Measurements from ENCODE around the gene CFAP221. TPM values are rescaled to one million over a fixed set of nuclear protein-coding genes. Genes with fewer than 3 reads are reported as not detected.
"Not testable (repeated sequence)": the region's sequence is repeated elsewhere in the genome, so short reads cannot be mapped to it uniquely, and the experiment has no call there.

Gene CFAP221
- total RNA-seq, 2 experiments from 2014 or later, result not detected

DNA sequence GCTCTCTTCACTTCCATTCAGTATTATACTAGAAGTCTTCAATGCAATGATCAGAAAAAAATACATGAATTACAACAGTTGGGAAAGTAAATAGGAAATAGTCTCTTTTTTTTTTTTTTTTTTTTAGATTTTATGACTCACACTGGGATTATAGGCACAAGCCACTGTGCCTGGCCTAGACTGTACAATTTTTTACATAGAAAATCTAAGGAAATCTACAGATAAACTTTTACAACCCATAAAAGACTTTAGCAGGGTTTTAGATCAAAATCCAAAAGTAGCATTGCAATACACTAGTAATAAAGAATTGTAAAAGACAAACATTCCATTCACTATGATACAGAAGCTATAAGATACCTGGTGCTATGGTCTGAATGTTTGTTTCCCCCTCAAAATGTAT, 39.0 kb downstream of the CFAP221 start:
- Mint-ChIP-seq H3K4me1 (no peaks in the 10 kb centered on the region), H3K27ac (no peak overlapping the region), H3K4me3 (no peak overlapping the region), H3K9me3 (no peaks in the 10 kb centered on the region), H3K36me3 (no peaks in the 10 kb centered on the region), H3K27me3 (peaks cover 6% of the 10 kb centered on the region)
- DNase-seq, result no peak
- no peak for ATAC-seq (ENCODE audit: low read depth)
- POLR2A ChIA-PET, result no interaction called here

DNA sequence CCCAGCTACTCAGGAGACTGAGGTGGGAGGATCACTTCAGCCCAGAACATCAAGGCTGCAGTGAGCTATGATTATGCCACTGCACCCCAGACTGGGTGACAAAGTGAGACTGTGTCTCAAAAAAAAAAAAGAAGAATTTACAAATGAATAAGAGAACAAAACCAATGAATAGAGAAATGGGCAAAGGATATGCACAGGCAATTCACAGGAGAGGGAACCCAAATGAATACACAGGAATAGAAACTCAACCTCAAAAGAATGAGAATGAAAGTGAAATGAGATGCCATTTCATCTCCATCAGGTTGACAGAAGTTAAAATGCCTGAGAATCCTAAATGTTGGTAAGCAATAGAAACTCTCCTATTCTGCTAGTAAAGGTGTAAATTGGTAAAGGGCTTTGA, 40.2 kb downstream of the CFAP221 start:
- ATAC-seq (ENCODE audit: low read depth) (no peak), DNase-seq (no peak)
- H3K4me1 Mint-ChIP-seq, result no peaks in the 10 kb centered on the region
- H3K27ac Mint-ChIP-seq, result no peak overlapping the region
- peaks cover 6% of the 10 kb centered on the region for H3K27me3 Mint-ChIP-seq
- H3K36me3 Mint-ChIP-seq, result no peaks in the 10 kb centered on the region
- H3K9me3 Mint-ChIP-seq, result no peaks in the 10 kb centered on the region
- no peak overlapping the region for H3K4me3 Mint-ChIP-seq
- POLR2A ChIA-PET, result no interaction called here

DNA sequence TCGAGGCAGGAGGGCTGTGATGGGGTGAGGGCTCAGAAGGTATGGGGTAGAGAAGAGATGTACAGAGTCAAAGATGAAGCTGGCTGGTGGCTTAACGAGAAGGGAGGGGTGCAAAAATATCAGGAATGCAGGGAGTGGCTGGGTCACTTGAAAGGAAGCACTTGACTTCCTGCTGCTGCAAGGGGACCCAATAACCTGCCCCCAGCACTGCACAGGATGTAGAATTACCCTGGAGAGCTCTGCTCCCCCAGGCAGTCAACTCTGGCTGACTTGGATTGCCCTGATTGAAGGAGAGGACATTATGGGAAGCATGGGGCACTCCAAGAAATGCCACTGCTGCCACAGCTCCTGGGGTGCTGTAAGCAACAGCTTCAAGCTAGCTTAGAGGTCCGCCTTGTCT, 41.8 kb downstream of the CFAP221 start:
- Mint-ChIP-seq H3K27me3 (peaks cover 8% of the 10 kb centered on the region), H3K36me3 (no peaks in the 10 kb centered on the region), H3K27ac (no peak overlapping the region), H3K9me3 (no peaks in the 10 kb centered on the region), H3K4me1 (no peaks in the 10 kb centered on the region), H3K4me3 (no peak overlapping the region)
- ATAC-seq (ENCODE audit: low read depth), result no peak
- no peak for DNase-seq
- POLR2A ChIA-PET, result no interaction called here

DNA sequence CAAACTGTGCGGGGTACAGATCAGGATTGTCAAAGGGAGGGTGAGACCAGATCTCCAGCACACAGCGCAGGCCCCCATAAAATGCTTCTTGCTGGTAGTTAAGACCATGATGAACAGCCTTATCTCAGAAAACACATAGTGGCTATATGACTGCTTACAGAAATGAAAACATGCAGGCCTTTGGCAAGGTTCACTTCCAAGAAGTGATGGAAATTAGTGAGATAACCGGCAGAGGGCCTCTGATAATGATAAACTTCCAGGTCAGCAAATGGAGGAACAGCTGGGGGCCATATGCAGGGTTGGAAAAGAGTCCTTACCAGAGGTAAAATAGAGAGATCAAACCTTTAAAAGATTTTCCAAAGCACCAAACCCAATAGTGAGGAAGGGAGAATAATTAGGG, 46.6 kb downstream of the CFAP221 start:
- H3K4me3 Mint-ChIP-seq, result no peak overlapping the region
- peaks cover 16% of the 10 kb centered on the region for H3K27me3 Mint-ChIP-seq
- no peaks in the 10 kb centered on the region for H3K9me3 Mint-ChIP-seq
- ATAC-seq (ENCODE audit: low read depth), result no peak
- no peaks in the 10 kb centered on the region for H3K36me3 Mint-ChIP-seq
- no peaks in the 10 kb centered on the region for H3K4me1 Mint-ChIP-seq
- no peak overlapping the region for H3K27ac Mint-ChIP-seq
- DNase-seq, result no peak
- POLR2A ChIA-PET, result no interaction called here

DNA sequence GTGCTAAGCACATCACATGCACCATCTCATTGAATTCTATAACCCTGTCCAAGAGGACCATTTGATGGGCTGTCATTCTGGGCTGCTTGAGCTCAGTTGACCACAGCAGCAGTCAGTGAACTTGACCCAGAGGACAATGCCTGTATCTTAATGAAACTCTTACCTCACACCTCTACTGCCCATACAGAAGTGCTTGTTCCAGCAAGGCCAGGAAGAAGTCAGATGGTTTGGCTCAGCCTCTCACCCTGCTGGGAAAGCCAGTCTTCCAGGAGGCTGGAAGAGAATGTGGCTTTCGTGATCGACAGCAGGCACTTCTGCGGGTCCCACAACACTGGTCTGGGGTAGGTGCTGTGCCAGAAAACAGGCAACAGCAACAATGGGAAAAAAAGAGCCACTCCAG, 47.3 kb downstream of the CFAP221 start:
- no peak for DNase-seq
- no peak for ATAC-seq (ENCODE audit: low read depth)
- Mint-ChIP-seq H3K9me3 (no peaks in the 10 kb centered on the region), H3K27me3 (peaks cover 16% of the 10 kb centered on the region), H3K4me1 (no peaks in the 10 kb centered on the region), H3K36me3 (no peaks in the 10 kb centered on the region), H3K27ac (no peak overlapping the region), H3K4me3 (no peak overlapping the region)
- POLR2A ChIA-PET, result no interaction called here

DNA sequence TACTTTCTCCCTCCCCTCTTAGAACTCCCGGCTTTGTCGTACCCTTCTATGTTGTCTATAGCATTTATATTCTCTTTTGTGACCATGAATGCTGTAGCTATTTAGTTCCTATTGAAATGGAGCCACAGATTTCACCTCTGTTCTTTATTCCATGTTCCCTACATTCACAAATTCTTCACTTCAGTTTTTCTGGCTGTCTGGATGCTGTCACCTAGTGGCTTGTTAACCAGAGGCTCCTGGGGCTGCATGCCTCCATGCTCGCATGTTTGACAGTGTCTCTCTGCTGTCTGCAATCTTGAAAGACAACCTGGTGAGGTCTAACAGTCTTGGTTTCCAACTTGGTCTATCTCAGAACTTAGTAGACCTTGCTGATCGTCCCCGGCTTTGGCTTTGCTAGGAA, 48.2 kb downstream of the CFAP221 start:
- DNase-seq (no peak), ATAC-seq (ENCODE audit: low read depth) (no peak)
- Mint-ChIP-seq H3K4me1 (no peaks in the 10 kb centered on the region), H3K27ac (no peak overlapping the region), H3K9me3 (no peaks in the 10 kb centered on the region), H3K36me3 (no peaks in the 10 kb centered on the region), H3K27me3 (peaks cover 16% of the 10 kb centered on the region), H3K4me3 (no peak overlapping the region)
- POLR2A ChIA-PET, result no interaction called here

DNA sequence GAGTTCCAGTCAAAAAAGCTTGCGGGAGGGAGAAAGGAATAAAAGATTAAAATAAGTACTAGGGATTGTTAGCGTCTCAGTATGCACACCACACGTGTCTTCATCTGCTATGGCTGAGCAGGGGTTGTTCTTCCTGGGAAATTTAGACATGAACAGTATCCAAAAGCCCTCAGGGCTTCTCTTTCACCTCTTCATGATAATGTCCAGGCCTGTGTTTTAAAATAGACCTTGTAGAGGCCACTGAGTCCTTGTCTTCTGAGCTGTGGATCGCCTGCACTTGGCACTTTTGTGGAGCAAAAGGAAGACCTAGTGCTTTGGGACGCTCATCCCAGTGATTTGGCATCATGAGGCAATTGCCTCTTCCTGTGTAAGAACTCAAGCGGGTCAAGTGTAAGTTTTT, 52.4 kb downstream of the CFAP221 start:
- no peak overlapping the region for H3K4me3 Mint-ChIP-seq
- no peak for DNase-seq
- H3K4me1 Mint-ChIP-seq, result no peaks in the 10 kb centered on the region

DNA sequence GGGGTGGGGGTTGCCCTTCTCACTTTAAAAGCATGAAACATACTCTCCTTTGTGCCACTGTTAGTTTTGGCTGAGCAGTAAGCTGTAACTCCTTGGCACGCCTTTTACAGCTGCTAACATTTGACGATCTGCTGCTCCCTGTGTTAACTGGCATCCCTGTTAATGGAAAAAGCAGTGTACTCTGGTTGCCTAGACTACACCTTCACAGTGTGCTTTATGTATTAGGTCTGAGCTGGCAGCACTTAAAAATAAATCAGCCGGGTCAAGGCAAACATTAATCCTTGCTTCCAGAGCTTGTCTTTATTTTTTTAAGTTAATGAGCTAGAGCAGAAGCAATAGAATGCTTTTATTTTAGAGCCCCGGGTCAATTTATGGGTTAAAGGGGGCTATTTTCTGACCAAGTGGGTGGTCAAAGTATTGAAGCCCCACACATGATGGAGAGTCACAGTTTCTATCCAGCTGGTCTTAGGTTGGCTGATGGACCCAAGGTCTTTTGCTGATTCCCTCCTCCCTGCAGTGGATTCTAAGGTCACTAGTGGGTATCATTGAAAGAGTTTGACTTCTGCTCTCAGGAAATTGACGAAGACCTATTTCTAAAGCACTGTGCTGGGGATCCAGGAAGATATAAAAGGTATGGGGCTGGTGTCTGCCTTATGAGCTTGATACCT, 54.5 kb downstream of the CFAP221 start:
- no peaks in the 10 kb centered on the region for H3K4me1 Mint-ChIP-seq
- H3K27ac Mint-ChIP-seq, result no peak overlapping the region
- no peak overlapping the region for H3K4me3 Mint-ChIP-seq
- no peaks in the 10 kb centered on the region for H3K36me3 Mint-ChIP-seq
- H3K9me3 Mint-ChIP-seq, result no peaks in the 10 kb centered on the region
- POLR2A ChIA-PET, result no interaction called here
- DNase-seq (no peak), ATAC-seq (ENCODE audit: low read depth) (no peak)
- peaks cover 9% of the 10 kb centered on the region for H3K27me3 Mint-ChIP-seq

More for the DNA sequence above, 52.4 kb downstream of the CFAP221 start:
- Mint-ChIP-seq H3K27ac (no peak overlapping the region), H3K36me3 (no peaks in the 10 kb centered on the region), H3K9me3 (no peaks in the 10 kb centered on the region), H3K27me3 (peaks cover 16% of the 10 kb centered on the region)
- no peak for ATAC-seq (ENCODE audit: low read depth)
- POLR2A ChIA-PET, result no interaction called here

DNA sequence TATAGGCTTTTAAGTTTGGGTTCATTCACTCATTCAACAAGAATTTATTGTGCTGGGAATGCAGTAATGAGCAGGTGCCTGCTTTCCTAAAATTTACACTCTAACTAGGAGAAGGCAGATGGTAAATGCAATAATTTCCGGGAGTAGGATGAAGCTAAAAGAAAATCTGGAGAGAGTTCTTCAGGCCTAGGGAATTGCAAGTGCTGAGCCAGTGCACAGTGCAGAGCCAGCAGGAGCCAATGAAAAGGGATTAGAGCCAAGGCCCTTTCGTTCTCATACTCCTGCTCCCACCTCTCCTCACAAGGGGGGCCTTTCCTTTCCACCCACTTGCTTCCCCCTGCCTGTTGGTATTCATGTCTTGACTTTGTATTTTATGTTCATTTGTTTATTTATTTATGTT, 55.1 kb downstream of the CFAP221 start:
- ATAC-seq (ENCODE audit: low read depth) (no peak), DNase-seq (no peak)
- POLR2A ChIA-PET, result no interaction called here
- peaks cover 9% of the 10 kb centered on the region for H3K27me3 Mint-ChIP-seq
- H3K9me3 Mint-ChIP-seq, result no peaks in the 10 kb centered on the region
- H3K4me3 Mint-ChIP-seq, result no peak overlapping the region
- H3K36me3 Mint-ChIP-seq, result no peaks in the 10 kb centered on the region
- H3K27ac Mint-ChIP-seq, result no peak overlapping the region
- H3K4me1 Mint-ChIP-seq, result no peaks in the 10 kb centered on the region

DNA sequence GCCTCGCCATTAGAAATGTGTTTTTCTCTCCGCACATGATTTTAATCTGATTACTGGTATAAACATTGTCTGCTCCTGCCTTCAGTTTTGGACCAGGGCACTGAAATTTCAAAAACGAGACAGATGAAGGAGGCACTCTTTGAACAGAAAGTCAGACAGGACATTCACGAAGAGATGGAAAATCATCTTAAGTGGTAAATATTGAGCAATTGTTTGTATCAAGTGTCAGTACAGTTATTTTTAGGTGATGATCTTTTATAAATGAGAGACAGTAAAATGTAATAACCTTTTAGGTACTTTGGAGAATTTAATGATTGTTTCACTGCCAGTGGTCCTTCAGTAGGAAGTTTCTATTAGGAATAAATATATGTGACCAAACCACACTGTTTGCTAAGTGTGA, 60.8 kb downstream of the CFAP221 start:
- no peak for ATAC-seq (ENCODE audit: low read depth)
- POLR2A ChIA-PET, result no interaction called here
- peaks cover 16% of the 10 kb centered on the region for H3K27me3 Mint-ChIP-seq
- no peak overlapping the region for H3K27ac Mint-ChIP-seq
- no peaks in the 10 kb centered on the region for H3K4me1 Mint-ChIP-seq
- H3K4me3 Mint-ChIP-seq, result no peak overlapping the region
- DNase-seq, result no peak
- no peaks in the 10 kb centered on the region for H3K36me3 Mint-ChIP-seq
- no peaks in the 10 kb centered on the region for H3K9me3 Mint-ChIP-seq

DNA sequence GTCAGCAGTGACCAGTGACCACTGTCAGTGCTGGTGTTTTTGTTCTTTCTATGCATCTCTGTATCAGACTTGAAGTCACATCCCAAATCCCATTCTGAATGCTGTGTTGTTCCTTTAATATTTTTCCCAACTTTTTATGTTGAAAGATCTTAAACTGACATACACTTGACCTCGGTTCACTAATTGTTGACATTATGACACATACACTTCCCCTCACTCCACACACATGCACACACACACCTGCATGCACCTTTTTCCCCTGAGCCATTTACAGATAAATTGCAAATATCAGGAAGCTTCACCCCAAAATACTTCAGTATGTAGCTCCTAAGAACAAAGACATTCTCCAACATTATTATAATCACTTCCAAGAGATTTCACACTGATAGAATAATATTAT, 62.4 kb downstream of the CFAP221 start:
- POLR2A ChIA-PET, result no interaction called here
- no peak overlapping the region for H3K4me3 Mint-ChIP-seq
- H3K36me3 Mint-ChIP-seq, result no peaks in the 10 kb centered on the region
- no peak overlapping the region for H3K27ac Mint-ChIP-seq
- peaks cover 13% of the 10 kb centered on the region for H3K27me3 Mint-ChIP-seq
- DNase-seq, result no peak
- H3K4me1 Mint-ChIP-seq, result no peaks in the 10 kb centered on the region
- no peaks in the 10 kb centered on the region for H3K9me3 Mint-ChIP-seq
- no peak for ATAC-seq (ENCODE audit: low read depth)

DNA sequence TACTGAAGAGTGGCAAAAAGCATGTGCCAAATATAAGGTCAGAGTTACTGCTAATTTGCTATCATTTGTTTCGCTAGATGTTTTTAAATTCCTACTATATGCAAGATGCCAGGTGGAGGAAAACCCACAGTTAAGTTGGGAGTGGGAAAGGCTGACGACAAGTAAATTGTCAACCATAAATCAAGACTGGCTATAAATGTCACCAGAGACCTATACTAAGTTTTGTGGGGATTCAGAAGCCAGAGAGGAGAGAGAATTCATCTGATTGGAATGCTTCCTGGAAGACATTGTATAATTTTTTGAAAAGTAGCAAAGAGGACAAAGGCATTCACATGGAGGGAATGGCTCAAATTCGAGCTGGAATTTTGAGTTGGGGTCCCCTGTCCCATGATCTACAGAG, 64.3 kb downstream of the CFAP221 start:
- H3K27me3 Mint-ChIP-seq, result peaks cover 10% of the 10 kb centered on the region
- H3K4me1 Mint-ChIP-seq, result no peaks in the 10 kb centered on the region
- H3K27ac Mint-ChIP-seq, result no peak overlapping the region
- H3K4me3 Mint-ChIP-seq, result no peak overlapping the region
- peaks cover 4% of the 10 kb centered on the region for H3K9me3 Mint-ChIP-seq
- ATAC-seq (ENCODE audit: low read depth) (no peak), DNase-seq (no peak)
- POLR2A ChIA-PET, result no interaction called here
- no peaks in the 10 kb centered on the region for H3K36me3 Mint-ChIP-seq

DNA sequence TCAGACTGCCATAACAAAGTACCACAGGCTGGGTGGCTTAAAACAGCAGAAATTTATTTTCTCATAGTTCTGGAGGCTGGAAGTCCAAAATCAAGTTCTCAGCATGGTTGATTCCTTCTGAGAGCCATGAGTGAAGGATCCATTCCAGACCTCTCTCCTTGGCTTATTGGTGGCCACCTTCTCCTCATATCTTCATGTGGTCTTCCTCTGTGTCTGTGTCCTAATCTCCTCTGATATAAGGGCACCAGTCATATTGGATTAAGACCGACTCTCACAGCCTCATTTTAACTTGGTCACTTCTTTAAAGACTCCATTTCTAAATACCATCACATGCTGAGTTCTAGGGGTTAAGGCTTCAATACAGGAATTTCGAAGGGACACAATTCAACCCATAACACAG, 65.1 kb downstream of the CFAP221 start:
- POLR2A ChIA-PET, result no interaction called here
- H3K9me3 Mint-ChIP-seq, result peaks cover 10% of the 10 kb centered on the region
- no peak overlapping the region for H3K4me3 Mint-ChIP-seq

DNA sequence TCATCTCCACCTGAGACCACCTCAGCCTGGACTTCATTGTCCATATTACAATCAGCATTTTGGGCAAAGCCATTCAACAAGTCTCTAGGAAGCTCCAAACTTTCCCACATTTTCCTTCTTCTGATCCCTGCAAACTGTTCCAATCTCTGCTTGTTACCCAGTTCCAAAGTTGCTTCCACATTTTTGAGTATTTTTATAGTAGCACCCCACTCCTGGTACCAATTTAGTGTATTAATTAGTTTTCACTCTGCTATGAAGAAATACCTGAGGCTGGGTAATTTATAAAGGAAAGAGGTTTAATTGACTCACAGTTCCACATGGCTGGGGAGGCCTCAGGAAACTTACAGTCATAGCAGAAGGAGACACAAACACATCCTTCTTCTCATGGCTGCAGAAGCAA, 69.9 kb downstream of the CFAP221 start:
- ATAC-seq (ENCODE audit: low read depth); POLR2A ChIA-PET; H3K27me3 Mint-ChIP-seq; DNase-seq; H3K27ac Mint-ChIP-seq; H3K4me3 Mint-ChIP-seq; H3K36me3 Mint-ChIP-seq; H3K4me1 Mint-ChIP-seq: not testable (repeated sequence)
- H3K9me3 Mint-ChIP-seq, result peaks cover 17% of the 10 kb centered on the region

More for the DNA sequence above, 65.1 kb downstream of the CFAP221 start:
- Mint-ChIP-seq H3K36me3 (no peaks in the 10 kb centered on the region), H3K27ac (no peak overlapping the region), H3K4me1 (no peaks in the 10 kb centered on the region), H3K27me3 (peaks cover 10% of the 10 kb centered on the region)
- ATAC-seq (ENCODE audit: low read depth), result no peak
- DNase-seq, result no peak

DNA sequence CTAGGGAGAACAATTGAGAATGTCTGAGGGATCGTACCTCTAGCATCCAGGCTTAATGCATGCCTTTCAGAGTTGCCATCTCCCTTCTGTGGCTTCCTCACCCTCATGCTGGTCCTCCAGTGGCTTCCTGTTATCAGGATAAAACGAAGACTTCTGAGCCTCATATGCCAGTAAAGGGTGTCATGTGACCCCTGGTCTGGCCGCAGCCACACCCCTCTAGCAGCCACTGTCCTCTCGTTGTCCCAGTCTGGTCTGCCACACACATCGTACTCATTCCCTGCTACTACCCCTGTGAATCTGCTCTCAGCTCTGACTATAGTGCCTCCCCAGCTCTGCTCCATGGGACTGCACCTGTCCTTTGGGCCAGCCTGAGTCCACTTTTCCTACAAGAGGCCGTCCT, 72.2 kb downstream of the CFAP221 start:
- H3K9me3 Mint-ChIP-seq, result peaks cover 17% of the 10 kb centered on the region
- no peak for ATAC-seq (ENCODE audit: low read depth)
- H3K4me3 Mint-ChIP-seq, result no peak overlapping the region
- H3K4me1 Mint-ChIP-seq, result no peaks in the 10 kb centered on the region
- H3K27me3 Mint-ChIP-seq, result peaks cover 8% of the 10 kb centered on the region
- POLR2A ChIA-PET, result no interaction called here
- no peaks in the 10 kb centered on the region for H3K36me3 Mint-ChIP-seq
- H3K27ac Mint-ChIP-seq, result no peak overlapping the region
- DNase-seq, result no peak
